GM19099 (cell line): ENCODE results near the gene TOR1AIP2.

Experiments used
- POLR2A ChIP-seq: IDR thresholded peaks from 3 replicates; pipeline ENCODE4 v1.6.1; 2011; ENCODE audit warnings: low read depth; ENCODE audit not compliant: insufficient read length; ENCODE audit errors: extremely low read depth

Gene TOR1AIP2

DNA sequence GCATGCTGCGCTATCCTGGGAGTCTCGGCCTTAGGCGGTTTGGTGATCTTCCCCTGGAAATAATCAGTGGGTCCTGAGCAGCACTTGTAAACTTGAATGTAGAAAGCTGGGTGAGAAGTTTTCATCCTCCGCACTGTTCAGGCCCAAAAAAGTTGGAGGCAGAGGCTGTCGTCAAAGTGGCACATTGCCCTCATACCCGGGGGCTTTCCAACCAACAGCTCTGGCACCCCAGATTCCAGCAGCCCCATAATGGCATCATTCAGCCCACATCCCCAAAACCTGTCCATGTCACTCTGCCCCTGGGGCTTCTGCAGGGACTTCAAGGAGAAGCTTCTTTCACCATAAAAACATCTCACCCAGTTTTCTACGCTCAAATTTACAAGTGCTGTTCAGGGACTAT is 59.3 kb downstream of the TOR1AIP2 start:
- TF ChIP-seq POLR2A: no peak

DNA sequence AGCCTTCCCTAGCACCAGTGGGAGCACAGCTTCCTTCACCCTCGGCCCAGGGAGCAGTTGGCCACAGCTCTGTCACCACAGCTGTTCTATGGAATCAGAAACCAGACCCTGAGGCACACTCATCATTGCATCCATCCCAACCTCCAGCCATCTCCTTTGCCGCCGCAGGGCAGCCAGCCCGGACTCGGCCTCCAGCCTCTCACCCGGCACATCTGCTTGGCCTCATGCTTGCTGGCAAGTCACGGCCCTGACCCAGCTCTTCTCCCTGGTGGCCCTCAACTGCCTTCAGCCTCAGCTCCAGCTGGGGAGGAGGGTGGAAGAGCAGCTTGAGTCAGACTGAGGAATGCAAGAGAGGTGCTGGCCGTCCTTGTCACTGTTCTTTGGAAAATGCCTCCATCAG is 59.8 kb downstream of the TOR1AIP2 start:
- TF ChIP-seq POLR2A: no peak

DNA sequence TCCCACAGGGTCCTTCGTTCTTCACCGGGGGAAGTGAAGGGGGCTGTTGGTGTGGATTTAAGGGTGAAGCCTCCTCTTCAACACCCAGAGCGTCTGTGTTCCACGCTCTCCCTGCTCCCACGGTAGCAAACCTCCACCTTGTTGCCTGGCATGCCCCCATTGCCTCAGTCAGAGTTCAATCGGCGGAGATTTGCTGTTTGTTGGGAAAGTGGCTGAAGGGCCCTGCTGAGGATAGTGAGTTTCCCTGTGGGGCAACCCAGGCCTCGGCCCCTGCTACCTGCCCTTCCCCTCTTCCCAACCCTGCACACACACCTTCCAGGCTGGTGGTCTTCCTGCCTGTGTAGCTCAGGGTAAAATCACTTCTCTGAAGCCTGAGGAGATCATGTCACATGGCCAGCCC is 60.5 kb downstream of the TOR1AIP2 start:
- TF ChIP-seq POLR2A: no peak

DNA sequence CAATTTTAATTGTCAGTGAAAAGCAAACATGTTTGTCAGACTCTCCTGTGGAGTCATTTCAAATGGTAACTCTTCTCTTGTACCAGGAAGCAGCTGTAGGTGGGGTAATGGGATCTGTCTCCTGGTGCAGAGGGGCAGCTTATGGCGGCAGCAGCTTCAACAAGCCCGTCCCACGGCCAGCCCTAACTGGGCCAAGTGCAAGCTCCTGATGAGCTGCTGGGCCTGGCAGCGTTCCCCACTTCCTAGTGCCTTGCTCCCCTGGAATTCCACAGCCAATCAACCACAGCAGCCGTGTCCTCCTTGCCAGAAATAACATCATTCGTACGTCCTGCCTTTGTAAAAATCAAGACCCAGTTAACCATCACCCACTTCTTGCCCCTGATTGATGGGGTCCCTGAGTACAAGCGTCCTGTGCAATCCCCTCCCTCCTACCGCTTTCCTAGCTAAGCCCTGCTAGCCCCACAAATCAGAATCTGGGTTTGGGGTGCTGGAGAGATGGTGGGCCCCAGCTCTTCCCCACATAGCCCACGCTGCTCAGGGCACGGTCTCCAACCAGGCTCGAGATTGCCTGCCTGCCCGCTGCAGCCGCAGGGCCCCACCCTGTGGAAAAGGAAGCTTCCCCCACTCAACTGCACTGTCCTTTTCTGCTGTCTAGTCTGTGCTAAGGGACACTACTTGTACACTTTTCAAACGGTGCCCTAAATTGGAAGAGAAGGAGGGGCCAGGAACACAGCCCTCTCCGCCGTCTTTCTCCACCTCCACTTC is 61.2 kb downstream of the TOR1AIP2 start:
- no peak for TF ChIP-seq POLR2A

- no peak for TF ChIP-seq POLR2A
These were observed 62.0 kb downstream of the TOR1AIP2 start for GRCh38 chr1:179815641-179816040.

DNA sequence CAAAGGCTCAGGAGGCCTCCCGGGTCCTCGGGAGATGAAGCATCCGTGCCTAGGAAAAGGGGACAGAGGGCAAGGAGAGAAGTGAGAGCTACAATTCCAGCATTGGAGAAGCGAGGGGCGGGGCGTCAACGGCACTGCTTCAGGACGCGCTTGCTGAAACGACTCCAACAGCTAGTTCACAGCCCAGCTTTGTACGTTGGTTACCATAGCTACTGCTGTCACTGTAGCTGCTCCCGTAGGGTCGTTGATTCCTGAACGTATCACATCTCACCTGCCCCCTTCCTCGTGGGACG is 63.1 kb downstream of the TOR1AIP2 start:
- TF ChIP-seq POLR2A: no peak

DNA sequence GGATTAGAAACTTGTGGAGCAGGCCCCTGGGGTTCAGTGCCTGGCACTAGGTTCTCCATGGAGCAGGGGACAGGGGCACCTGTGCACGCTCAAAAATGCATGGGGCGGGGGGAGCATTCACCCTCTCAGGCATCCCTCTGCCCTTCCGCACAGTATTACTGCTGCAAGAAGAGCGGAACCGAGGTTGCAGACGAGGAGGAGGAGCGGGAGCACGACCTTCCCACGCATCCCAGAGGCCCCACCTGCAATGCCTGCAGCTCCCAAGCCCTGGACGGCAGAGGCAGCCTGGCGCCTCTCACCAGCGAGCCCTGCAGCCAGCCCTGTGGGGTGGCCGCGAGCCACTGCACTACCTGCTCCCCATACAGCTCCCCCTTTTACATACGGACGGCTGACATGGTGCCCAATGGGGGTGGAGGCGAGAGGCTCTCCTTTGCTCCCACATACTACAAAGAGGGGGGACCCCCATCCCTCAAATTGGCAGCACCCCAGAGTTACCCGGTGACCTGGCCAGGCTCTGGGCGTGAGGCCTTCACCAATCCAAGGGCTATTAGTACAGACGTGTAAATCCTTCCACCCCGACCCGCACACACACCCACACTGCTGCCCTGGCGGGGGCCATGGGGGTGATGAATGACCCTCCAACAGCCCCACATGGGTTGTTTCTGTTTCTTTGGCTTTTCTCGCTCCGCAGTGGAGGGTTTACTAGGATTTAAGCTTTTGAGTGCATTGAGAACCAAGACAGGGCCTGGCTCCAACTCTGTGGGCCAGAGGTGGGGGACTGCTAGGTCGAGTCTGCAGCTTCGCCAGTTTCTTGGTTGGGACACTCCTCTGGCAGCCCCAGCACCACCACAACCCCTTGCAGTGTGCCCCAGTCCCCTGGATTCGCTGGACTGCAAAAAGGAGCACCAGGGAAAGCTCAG is 63.7 kb downstream of the TOR1AIP2 start:
- TF ChIP-seq POLR2A: no peak

GRCh38 chr1:179812501-179813292 is 64.9 kb downstream of the TOR1AIP2 start:
- no peak for TF ChIP-seq POLR2A

DNA sequence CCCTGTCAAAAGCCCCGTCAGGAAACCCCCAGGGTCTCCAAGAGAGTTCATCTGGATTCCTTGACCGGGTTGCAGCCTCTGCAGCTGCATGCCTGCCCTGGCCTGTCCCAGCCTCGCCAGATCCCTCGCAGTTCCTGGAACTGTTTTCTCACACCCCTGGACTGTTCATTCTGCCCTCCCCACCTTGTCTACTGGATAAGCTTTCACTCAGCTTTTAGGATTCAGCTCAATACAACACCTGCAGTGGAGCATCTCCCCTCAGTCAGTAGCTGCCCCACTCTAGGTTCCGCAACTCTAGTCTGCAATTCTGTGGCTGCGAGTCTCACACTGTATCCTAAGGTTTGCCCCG is 67.3 kb downstream of the TOR1AIP2 start:
- no peak for TF ChIP-seq POLR2A

DNA sequence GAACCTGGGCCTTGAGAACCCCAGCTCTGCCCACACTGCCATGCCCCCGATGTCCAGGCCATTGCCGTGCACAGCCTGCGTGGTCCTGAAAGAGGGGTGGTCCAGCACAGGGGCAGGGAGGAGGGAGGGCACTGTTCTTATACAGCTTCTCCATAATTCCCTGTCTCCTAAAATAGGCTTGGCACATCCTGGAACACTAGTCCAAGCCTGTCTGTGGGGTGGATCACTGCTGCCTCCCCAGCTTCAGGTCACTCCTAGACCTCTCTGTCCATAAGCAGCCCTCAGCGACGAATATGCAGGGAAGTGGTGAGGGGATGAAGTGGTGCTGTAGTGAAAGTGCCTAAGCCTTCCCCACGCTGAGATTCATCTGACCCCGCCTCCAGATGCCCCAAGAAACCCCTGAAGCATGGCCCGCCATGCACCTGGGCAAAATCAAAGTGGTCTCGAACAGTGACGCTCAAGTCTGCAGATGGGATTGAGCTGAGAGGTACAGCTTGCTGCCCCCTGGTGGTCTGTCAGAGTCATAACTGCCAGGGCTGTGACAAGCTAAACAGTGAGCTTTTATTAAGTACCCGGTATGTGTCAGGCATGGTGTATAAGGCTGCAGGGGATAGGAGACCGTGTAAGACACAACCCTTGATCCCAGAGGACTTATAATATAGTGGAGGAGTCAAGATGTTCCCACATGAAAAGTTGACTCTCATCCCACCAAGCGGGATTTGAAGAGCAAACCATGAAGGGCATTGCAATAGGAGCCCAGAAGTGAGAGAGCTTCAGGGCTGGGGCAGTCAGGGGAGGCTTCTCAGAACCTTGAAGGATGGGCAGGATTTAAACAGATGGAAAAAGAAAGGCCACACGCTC is 67.9 kb downstream of the TOR1AIP2 start:
- TF ChIP-seq POLR2A: no peak

DNA sequence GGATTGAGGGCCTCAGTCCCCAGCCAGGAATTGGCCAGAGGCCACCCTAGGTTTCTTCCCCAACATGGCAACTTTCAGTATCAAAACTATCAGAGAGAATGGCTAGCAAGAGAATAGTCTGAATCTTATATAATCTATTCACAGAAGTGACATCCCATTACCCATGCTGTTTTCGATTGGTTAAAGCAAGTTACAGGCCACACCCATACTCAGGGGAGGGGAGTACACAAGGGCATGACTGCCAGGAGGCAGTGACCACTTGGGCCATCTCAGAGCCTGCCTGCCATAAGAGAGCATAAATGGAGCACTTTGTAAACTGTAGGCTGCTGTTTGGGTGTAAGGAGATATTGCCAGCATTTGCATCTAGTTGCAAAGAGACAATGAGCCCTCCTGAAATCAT is 69.1 kb downstream of the TOR1AIP2 start:
- no peak for TF ChIP-seq POLR2A

DNA sequence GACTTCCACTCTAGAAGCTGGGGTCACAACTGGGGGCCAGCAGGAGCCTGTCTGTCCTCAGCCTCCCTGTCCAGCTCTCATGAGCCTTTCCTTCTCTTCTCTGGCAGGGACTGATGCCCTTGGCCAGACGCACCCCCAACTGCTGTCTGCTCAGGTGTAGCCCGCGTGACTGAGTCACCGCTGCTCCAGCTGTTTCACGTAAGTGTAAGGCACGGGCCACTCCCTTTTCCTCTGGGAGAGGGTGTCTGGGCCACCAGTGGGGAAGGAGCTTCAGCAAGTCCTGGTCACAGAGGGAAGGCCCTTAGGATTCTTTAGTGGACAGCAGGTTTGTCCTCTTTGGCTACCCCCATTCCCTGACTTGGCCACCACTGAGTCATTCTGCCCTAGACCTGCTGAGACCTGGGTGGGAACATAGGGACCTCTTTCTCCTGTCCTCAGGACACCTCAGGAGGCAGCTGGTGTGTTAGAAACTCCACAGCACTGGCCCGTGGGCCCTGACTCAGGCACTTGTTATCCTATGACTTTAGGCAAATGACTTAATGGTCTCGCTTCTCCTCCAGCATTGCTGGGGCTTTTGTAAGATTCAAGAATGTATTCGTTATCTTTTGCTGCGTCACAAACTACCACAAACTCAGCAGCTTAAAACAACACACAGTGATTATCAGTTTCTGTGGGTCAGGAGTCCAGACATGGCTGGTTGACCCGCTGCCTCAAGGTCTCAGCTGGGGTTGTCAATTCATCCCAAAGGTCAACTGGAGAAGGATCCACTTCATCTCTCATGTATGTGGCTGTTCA is 69.7 kb downstream of the TOR1AIP2 start:
- TF ChIP-seq POLR2A: no peak

DNA sequence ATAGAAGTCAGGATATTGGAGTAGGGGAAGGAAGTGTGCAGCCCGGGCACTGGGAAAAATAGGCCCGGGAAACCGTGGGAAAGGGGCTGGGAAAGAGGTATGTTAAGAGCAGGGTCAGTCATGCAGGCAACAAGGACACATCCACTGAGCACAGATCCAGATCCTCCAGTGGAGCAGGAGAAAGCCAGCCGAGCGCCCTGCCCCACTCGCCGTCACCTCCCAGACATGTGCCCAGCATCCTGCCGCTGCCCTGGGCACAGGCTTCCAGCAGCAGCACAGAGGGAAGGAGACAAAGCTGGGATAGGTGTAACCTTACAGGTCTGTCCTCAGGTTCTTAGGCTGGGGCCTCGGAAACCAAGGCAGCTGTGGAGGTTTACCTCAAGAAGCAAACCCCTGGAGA is 70.3 kb downstream of the TOR1AIP2 start:
- TF ChIP-seq POLR2A: no peak

DNA sequence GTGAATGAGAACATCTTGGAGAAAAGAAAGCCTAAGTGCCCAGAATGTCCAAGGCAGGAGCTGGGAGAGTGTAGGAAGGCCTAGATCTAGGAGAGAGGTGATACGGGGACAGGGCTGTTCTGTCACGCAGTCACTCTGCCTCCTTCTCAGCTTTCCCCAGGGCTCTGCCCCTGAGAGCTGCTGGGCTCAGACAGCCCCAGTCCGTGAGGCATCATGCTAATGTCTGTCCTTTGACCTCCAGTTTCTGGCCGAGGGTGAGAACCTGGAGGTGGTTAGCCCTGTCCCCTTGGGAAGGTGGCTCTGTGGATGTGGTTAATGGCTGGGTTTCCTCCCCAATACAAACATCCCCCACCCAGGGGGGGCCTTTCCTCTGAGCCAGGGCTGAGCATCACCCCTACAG is 71.3 kb downstream of the TOR1AIP2 start:
- no peak for TF ChIP-seq POLR2A
